Erythroblast (primary cell): ENCODE results near the gene ATG4A.

ENCODE experiments used
- DNase-seq, 2 experiments: peaks; one replicate each; lab custom pipeline; 2025; lab: John Stamatoyannopoulos, UW
- GATA1 ChIP-seq: IDR thresholded peaks from 2 replicates; pipeline ENCODE4 v1.6.1; 2011; ENCODE audit warnings: low read depth, mild to moderate bottlenecking, control low read depth, low read length, moderate library complexity
- POLR2A ChIP-seq: IDR thresholded peaks from 2 replicates; pipeline ENCODE4 v1.6.1; 2011; ENCODE audit warnings: mild to moderate bottlenecking, low read length

ATG4A gene

GRCh38 chrX:108088511-108088910, 3.1 kb upstream of the ATG4A start:
- peak; percentile 85 to 91 for DNase-seq

DNA sequence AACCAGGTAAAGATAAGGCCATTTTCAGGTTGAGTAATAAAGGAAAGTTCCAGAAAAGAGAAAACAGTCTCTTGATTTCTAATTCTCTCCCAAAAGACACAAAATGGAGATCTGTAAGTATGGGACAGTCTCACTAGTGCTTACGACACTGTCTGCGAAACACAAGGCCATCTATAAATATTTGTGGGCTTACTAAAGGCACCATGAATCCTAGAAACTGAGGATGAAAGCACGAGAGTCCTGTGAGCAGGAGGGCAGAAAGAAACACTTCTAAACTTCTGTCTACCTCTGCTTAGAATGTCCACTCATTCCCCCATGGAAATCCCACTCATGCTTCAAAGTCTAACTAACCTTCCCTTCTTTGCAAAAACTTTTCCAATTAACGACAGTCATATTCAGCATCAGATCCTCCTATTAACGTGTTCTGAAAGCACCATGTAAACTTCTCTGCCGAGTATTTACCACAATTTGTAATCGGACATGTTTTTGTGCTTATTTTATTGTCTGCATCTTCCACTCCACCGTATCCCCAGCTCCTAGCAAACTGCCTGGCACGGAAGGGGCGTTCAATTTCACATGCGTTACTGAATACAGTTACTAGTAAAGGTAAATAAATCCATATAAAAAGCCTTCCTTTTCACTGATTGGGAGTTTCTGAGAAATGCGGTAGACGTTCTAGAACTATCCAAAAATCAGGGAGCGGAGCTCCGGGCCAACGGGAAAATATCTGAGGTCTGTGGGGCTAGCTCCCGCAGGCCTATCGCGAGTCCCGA, 901 bp upstream of the ATG4A start:
- TF ChIP-seq POLR2A: no peak
- no peak for TF ChIP-seq GATA1
- DNase-seq: peak; percentile 33 to 67

More at GRCh38 chrX:108088511-108088910, 3.1 kb upstream of the ATG4A start:
- TF ChIP-seq GATA1 (peak; percentile 32), POLR2A (peak; percentile 74)

DNA sequence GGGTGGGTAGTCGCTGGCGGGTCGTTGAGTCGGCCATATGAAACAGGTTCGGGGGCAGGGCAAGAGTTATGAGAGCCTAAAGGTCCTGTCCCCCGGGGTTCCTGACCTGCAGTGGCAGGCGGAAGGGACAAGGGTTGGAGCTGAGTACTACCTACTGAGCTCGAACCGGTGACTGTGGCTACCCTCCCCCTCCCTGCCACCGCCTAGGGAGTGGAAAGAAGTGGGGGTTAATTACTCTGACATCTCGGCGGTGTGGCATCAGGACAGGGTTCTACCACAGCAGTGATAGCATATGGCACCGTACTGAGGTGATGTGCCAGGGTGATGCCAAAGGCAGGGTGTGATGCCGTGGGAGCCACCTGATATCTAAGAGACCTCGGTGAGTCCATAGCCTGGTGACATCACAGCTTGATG, 307 bp downstream of the ATG4A start:
- TF ChIP-seq GATA1: no peak
- no peak for TF ChIP-seq POLR2A
- DNase-seq: peak; percentile 61 to 74

GRCh38 chrX:108097380-108097779, 5.8 kb downstream of the ATG4A start:
- TF ChIP-seq POLR2A: no peak
- no peak for TF ChIP-seq GATA1
- no peak for DNase-seq

DNA sequence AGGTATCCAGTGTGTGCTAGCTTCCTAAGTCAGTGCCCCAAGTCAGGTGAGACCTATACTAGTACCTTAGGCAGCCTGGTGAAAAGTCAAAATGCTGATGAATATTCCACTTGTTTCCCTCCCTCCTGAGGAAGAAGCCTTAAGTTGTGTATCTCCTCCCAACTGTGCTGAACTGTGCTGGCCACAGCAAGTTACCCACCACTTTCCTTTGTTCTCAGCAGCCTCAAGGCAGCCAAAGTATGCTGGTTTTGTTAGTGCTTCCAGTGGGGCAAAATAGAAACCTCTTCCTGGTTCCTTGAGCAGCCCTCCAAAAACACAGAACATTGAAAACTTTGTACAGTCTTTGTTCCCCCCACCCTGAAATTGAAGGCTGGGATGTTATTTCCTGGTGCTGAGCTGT, 13.9 kb downstream of the ATG4A start:
- no peak for TF ChIP-seq POLR2A
- TF ChIP-seq GATA1: no peak
- no peak for DNase-seq

GRCh38 chrX:108114541-108114940, 23.0 kb downstream of the ATG4A start:
- no peak for DNase-seq
- no peak for TF ChIP-seq GATA1
- TF ChIP-seq POLR2A: no peak

DNA sequence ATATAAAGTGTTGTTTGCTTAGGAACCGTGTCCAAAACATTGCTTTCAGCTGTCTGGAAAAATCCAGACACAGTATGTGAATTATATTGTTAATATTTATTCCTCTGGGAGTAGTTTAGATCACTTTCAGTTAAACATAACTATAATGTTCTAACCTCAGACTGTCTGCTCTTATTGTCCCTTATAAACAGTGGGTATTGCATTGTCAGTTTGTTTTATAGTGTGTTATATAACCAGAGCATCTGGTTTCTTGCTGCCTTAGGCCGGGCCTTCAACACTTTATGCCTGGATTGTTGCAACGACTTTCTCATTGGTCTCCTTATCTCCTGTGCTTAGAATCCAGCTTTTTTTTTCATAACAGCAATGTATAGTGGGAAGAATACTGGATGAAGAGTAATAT, 26.4 kb downstream of the ATG4A start:
- TF ChIP-seq POLR2A (no peak), GATA1 (no peak)

DNA sequence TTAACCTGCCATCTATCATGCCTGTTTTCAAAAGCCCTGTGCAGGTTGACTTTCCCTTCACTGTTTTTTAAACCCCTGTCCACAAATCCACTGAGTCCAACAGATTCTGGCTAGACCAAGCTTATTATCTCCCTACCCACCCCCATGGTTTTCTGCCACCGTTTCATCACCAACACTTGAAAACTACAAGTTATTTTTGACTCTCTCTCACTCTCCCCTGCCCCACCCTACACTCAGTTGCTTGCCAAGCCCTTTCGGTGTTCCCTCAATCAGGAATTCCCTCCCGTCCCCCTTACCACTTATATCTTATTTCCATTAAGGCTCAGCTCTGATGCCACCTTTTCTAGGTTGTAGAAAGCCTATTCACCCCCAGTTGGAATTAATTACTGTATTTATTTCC, 29.7 kb downstream of the ATG4A start:
- DNase-seq: no peak
- TF ChIP-seq POLR2A: no peak
- no peak for TF ChIP-seq GATA1

More for the DNA sequence above, 26.4 kb downstream of the ATG4A start:
- no peak for DNase-seq

GRCh38 chrX:108122748-108123147, 31.2 kb downstream of the ATG4A start:
- no peak for DNase-seq
- TF ChIP-seq GATA1 (no peak), POLR2A (no peak)

- no peak for DNase-seq
- no peak for TF ChIP-seq POLR2A
Measured at GRCh38 chrX:108123591-108124366, 32.2 kb downstream of the ATG4A start.

GRCh38 chrX:108126661-108127060, 35.1 kb downstream of the ATG4A start:
- DNase-seq: no peak
- TF ChIP-seq POLR2A (no peak), GATA1 (no peak)

DNA sequence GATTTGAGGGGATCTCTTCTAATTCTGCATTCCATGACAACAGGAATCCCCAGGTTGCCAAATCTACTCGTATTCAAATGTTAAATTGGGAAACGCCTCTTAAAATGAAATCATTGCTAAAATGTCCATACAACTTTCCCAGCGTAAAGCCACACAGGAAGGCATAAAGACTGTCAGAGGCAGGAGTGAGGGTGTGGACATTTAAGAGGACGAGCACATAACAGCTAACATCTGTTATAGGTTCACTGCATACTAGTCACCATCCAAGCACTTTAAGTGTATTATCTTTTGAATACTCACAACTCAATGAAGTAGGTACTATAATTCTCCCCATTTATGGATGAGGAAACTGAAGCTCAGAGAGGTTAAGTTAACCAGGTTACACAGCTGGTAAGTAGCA, 35.6 kb downstream of the ATG4A start:
- TF ChIP-seq POLR2A (no peak), GATA1 (no peak)
- DNase-seq: no peak

GRCh38 chrX:108130889-108131288, 39.3 kb downstream of the ATG4A start:
- DNase-seq: no peak
- TF ChIP-seq POLR2A: no peak
- TF ChIP-seq GATA1: no peak

GRCh38 chrX:108131471-108131870, 39.9 kb downstream of the ATG4A start:
- TF ChIP-seq POLR2A: no peak
- TF ChIP-seq GATA1: no peak
- DNase-seq: no peak
